Caki2 (cell line): Measurements from ENCODE around the gene RAB44. TPM values are rescaled to one million over a fixed set of nuclear protein-coding genes. Genes with fewer than 3 reads are reported as not detected.
"Not testable (repeated sequence)": the region's sequence is repeated elsewhere in the genome, so short reads cannot be mapped to it uniquely, and the experiment has no call there.

Source experiments
- DNase-seq: peaks from one replicate; pipeline ENCODE4 v3.0.0-alpha.2; 2015; ENCODE audit warnings: low read depth
- in situ Hi-C: cut with HindIII; loops from 2 replicates; pipeline ENCODE4 v1.10.0; 2016; ENCODE audit warnings: low sequenced_read_pairs, low pct_unique_long_range_greater_than_20kb, mixed read lengths
- total RNA-seq: library from RNA; depleted of rRNA; stranded (reverse); fragments of >200 nt; shearing (Covaris generic); gene quantifications from 2 replicates; pipeline ENCODE4 v1.2.3, GENCODE V29; 2014; ENCODE audit warnings: low replicate concordance

Gene RAB44
- total RNA-seq, 1 experiment from 2014 or later = not detected

- DNase-seq = no peak
- in situ Hi-C loops = no loop called here
Measured at GRCh38 chr6:36722365-36722764, 24.7 kb downstream of the RAB44 start.

- in situ Hi-C loops = no loop called here
- no peak for DNase-seq
Measured at GRCh38 chr6:36722879-36723278, 25.3 kb downstream of the RAB44 start.

DNA sequence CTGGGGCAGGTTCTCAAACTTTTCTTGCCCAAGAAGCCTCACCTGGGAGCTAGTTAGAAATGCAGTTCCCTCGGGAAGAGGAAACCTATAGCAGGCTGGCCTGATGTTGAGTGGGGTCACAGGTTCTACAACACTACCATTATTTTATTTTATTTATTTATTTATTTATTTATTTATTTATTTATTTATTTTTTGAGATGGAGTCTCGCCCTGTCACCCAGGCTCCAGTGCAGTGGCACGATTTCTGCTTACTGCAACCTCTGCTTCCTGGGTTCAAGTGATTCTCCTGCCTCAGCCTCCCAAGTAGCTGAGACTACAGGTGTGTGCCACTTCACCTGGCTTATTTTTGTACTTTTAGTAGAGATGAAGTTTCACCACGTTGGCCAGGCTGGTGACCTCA is 26.4 kb downstream of the RAB44 start:
- in situ Hi-C loops = not testable (repeated sequence)

DNA sequence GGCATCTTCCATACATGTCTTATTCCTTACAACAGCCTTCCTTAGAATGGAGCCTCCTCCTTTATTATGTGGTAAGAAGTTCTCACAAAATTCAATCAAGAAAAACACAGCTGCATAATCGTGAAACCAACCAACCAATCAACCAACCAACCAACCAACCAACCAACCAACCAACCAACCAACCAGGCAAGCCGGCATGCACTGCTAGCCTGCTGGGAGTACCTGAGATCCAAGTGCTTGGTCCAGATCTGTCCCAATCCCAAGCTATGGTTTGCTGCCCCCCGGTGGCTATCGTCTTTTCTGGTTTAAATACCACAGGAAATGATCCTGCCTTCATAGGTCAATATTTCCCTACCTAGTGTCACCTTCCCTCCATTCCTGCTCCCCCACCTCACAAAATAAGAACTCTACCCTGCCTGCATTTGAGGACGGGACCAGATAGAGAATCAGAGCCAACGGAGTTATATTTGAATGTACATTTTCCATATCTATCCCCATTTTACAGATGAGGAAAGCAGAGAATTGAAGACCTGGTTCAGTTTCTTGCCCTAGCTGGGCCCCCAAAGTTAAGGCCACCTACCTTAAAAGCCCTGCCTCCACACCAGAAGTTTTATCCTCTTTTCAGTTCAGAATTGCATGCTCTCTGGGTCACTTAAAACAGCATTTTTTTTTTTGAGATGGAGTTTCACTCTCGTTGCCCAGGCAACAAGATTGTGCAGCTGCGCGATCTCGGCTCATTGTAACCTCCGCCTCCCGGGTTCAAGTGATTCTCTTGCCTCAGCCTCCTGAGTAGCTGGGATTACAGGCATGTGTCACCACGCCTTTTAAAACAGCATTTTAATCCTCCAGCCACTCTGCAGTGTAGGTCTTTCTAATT is 27.1 kb downstream of the RAB44 start:
- in situ Hi-C loops = no loop called here
- DNase-seq = peak; percentile 55

More for the DNA sequence above, 26.4 kb downstream of the RAB44 start:
- DNase-seq = not testable (repeated sequence)

- DNase-seq = no peak
- in situ Hi-C loops = no loop called here
Measured at GRCh38 chr6:36725581-36725980, 28.0 kb downstream of the RAB44 start.

GRCh38 chr6:36727505-36728021 is 29.9 kb downstream of the RAB44 start:
- in situ Hi-C loops = no loop called here
- peak; percentile 12 for DNase-seq

DNA sequence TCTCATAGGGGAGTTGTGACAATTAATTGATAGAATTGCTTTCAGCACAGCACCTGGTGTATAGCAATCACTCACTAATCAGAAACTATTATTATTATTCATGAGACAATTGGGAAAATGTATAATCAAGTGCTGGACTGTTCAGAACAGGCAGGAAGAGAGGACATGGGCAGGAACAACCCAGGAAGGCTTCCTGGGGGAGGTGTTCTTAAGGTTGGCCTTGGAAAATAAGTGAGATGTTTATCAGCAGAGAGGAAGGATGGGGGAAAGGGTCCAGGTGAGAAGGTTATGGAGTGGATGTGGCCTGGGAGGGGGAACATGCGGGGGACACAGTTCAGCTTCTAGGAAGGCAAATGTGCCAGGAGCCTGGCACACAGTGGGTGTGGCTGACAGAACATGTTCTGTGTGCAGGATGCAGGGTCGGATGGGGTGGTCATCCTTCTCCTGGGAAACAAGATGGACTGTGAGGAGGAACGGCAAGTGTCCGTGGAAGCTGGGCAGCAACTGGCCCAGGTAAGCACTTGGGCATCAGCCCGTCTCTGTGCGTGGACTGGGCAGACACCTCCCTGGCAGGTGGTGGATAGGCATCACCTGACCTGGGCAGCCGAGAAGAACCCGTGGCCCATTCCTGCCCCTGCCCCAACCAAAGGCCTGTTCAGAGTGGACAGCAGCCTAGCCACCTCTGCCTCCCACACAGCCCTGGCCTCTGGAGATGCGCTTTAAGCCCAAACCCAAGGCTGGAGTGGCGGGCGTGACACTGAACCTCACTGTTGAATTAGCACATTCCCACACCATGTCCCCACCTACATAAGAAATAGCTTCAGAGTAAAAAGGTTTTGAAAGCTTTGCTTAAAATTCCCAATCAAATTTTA is 30.9 kb downstream of the RAB44 start:
- in situ Hi-C loops = no loop called here
- no peak for DNase-seq

GRCh38 chr6:36729161-36729524 is 31.5 kb downstream of the RAB44 start:
- DNase-seq = no peak
- in situ Hi-C loops = no loop called here

DNA sequence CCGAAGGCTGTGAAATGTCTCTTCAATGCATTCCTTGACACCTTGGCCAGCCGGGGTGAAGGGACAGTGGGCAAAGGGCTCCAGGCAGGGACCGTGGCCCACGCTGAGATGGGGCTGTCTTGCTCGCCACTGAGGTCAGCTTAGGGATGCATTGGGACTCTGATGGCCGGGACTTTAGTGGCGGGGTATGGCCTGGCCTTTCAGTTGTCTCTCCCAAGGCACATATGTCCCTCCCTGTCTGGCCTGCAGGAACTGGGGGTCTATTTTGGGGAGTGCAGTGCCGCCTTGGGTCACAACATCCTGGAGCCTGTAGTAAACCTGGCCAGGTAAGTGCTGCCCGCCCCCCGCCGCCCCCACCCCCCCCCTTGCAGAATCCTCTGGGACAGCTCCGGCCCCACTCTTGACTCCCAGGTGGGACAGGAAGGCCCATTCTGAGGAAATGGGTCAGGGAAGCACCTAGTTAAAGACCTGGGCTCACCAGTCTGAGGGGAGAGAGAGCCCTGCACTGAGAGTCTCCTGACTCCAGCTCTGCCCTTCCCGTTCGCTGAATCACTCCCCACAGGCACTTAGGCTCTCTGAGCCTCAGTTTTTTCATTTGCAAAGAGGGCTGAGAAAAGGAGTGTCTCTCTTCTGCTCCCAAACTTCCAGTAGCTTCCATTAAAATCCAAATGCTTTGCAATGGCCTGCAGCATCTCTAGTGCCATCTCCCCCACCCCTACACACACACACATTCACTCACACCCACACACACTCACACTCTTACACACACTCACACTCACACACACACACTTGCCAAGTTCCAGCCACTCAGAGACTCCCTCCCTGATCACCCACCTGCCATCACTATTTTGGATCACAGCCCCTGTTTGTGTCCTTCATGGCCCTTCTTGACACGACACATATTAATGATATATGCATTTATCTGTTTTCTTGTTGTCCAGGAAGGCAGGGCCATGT is 33.1 kb downstream of the RAB44 start:
- in situ Hi-C loops = no loop called here

DNA sequence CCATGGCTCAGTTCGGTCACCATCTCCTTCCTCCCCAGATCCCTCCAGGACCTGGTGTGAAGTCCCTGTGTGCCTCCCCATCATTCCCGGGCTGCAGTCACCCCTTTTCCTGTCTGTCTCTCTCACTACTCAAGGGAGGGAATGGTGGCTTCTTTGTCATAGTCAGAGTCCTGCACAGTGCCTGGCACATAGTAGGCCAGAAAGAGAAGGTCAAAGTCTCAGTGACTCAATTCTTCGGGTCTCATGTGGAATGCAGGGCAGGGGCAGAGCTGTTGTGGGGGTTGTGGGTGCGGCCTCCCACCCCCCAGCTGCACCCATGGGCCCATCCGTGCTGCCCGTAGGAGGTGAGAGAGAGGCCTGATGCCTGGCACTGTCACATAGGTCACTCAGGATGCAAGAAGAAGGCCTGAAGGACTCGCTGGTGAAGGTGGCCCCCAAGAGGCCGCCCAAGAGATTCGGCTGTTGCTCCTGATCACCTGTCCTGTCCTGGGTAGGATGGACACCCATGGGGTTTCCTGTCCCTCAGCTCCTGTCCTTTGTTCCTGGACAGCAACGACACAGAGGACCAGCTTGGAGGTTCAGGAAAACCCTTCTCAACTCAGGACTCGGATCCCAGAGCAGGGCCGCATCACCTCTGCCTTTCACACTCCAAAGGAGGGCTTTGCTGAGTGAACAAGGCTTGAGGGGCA is 34.1 kb downstream of the RAB44 start:
- in situ Hi-C loops = no loop called here
- DNase-seq = no peak

More for the DNA sequence above, 33.1 kb downstream of the RAB44 start:
- DNase-seq = no peak

- no peak for DNase-seq
- in situ Hi-C loops = no loop called here
Measured at GRCh38 chr6:36733300-36733699, 35.7 kb downstream of the RAB44 start.

- in situ Hi-C loops = no loop called here
- no peak for DNase-seq
Measured at GRCh38 chr6:36734486-36735060, 36.9 kb downstream of the RAB44 start.

- in situ Hi-C loops = no loop called here
- no peak for DNase-seq
Measured at GRCh38 chr6:36735110-36736071, 37.8 kb downstream of the RAB44 start.

GRCh38 chr6:36737043-36737785 is 39.6 kb downstream of the RAB44 start:
- DNase-seq = no peak
- in situ Hi-C loops = no loop called here

GRCh38 chr6:36738108-36738507 is 40.5 kb downstream of the RAB44 start:
- DNase-seq = no peak
- in situ Hi-C loops = no loop called here
